ENCODE measurements around the gene ZNF665. TPM values are rescaled to one million over a fixed set of nuclear protein-coding genes. Genes with fewer than 3 reads are reported as not detected.

The ZNF665 gene
- 3.3 and 5.4 TPM in 2 replicates for total RNA-seq

DNA sequence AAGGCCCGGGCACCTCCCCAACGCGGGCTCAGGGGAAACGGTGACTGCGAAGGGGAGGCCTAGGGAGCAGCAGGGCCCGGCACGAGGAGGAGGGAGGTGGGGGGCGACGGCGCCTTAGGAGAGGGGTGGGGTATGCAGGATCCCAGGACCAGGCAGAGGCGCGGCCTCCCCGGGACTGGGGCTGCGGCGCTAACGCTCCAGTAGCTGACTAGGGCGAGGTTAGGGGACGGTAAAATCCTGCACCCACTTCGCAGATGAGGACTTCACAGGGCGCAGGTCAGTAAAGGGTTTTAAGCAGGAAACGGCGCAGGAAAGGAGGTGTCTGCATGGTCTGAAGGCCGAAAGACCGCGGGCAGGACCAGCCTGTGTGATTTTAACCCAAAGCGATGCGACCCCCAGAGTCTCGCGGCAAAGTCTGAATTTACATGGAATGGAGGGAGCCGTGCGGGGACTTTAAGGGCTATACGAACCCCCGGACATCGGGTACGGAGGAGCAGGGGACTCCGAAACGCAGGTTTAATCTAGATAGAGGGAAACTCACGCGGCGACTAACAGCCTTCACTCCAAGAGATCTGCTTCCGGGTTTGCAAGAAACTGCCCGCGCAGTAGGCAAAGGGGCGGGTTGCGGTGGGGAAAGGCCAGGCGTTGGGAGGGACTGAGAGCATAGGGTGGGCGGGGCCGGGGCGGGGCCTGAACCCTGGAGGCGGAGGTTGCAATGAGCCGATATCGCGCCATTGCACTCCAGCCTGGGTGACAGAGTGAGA lies at the start of gene ZNF665:
Gene ZNF665 (minus strand): TSS at position 588 of the 764 bp plus-strand sequence. CDS start 10,460 bp downstream, outside the sequence.

DNA sequence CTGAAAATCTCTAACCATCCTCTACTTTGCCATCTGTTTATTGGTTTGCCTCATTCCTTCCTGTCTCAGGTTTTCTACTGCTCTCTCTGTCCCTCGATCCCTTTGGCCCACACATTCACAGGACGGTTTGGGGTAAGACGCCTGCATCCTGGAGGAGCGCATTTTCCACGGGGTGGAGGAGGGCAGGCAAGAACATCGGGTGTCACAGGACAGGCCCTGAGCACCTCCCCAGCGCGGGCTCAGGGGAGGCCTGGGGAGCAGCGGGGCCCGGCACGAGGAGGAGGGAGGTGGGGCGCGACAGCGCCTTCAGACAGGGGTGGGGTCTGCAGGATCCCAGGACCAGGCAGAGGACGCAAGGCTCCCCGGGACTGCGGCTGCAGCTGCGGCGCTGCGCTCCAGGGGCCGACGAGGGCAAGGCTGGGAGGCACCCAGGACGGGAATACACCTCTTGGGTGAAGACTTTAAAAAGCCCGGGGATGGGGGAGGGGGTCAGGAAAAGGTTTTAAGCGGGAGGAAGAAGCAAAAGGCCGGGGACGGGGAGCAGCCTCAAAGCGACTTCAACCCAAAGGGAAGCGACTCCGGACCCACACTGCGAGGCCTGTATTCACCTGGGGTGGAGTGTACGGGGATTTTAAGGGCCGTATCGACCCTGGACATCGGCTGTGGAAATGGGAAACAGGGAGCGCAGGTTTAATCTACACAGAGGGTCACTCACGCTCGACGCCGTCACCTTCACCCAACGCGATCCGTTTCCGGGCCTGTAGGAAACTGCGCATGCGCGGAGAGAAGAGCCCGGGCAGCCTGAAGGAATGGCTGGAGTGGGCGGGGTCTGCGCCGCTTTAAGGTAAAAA lies 60.8 kb downstream of the ZNF665 start, which contains the start of gene ZNF415:
Gene ZNF415 (minus strand): TSS at position 770 of the 851 bp plus-strand sequence. CDS start 10,234 bp downstream, outside the sequence.

Other genes with a start within 250 kb of the ZNF665 start
- gene ZNF816, start 230.5 kb downstream of the ZNF665 start, total RNA-seq: 12.6 and 18.1 TPM in 2 replicates
- 0.14 TPM in 1 of 2 replicates, not detected in the other for gene ERVV-1, start 179.4 kb downstream of the ZNF665 start, total RNA-seq
- gene ERVV-2, start 148.6 kb downstream of the ZNF665 start, total RNA-seq: 0.05 TPM in 1 of 2 replicates, not detected in the other
- 34.1 and 45.0 TPM in 2 replicates for gene ZNF160, start 89.9 kb downstream of the ZNF665 start, total RNA-seq
- gene ZNF415, start 60.4 kb downstream of the ZNF665 start, total RNA-seq: 8.3 and 9.9 TPM in 2 replicates
- 6.8 and 9.3 TPM in 2 replicates for gene ZNF347, start 34.3 kb downstream of the ZNF665 start, total RNA-seq
- 14.0 and 18.7 TPM in 2 replicates for gene ZNF677, start 61.5 kb upstream of the ZNF665 start, total RNA-seq
- gene VN1R2, start 64.9 kb upstream of the ZNF665 start, total RNA-seq: not detected in 2 replicates
- gene VN1R4, start 74.4 kb upstream of the ZNF665 start, total RNA-seq: not detected in 2 replicates
- 8.3 and 9.8 TPM in 2 replicates for gene ZNF845, start 140.4 kb upstream of the ZNF665 start, total RNA-seq
- gene ZNF525, start 172.3 kb upstream of the ZNF665 start, total RNA-seq: 8.5 and 9.2 TPM in 2 replicates
- 15.4 and 18.1 TPM in 2 replicates for gene ZNF765, start 201.8 kb upstream of the ZNF665 start, total RNA-seq
- 16.3 and 23.3 TPM in 2 replicates for gene ZNF761, start 238.6 kb upstream of the ZNF665 start, total RNA-seq

Measured in smooth muscle cell of the umbilical artery (primary cell).